GM18526 (cell line): ENCODE data around the gene TBC1D5.

Experiments
- POLR2A ChIP-seq: IDR thresholded peaks from 3 replicates; pipeline ENCODE4 v1.6.1; 2011; ENCODE audit not compliant: insufficient read length; ENCODE audit errors: extremely low read depth

The TBC1D5 gene

DNA sequence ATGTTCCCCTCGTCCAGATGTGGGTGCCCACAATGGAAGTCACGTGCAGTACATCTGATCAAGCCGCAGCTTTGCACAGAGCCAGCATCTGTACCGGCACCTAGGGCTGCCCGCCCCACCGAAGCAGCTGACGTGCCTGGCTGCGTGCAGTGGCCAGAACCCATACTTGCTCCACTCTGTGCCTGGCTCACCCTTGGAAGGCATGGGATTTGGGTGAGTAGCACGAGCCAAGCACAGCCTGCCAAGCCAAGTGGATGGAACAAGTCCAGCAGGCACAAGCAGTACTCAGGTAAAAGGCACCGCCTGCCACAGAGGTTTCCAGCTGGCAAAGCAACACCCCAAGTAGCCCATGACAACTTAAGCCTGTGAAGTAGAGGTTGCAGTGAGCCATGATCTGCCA is 261.3 kb downstream of the TBC1D5 start:
- no peak for TF ChIP-seq POLR2A

DNA sequence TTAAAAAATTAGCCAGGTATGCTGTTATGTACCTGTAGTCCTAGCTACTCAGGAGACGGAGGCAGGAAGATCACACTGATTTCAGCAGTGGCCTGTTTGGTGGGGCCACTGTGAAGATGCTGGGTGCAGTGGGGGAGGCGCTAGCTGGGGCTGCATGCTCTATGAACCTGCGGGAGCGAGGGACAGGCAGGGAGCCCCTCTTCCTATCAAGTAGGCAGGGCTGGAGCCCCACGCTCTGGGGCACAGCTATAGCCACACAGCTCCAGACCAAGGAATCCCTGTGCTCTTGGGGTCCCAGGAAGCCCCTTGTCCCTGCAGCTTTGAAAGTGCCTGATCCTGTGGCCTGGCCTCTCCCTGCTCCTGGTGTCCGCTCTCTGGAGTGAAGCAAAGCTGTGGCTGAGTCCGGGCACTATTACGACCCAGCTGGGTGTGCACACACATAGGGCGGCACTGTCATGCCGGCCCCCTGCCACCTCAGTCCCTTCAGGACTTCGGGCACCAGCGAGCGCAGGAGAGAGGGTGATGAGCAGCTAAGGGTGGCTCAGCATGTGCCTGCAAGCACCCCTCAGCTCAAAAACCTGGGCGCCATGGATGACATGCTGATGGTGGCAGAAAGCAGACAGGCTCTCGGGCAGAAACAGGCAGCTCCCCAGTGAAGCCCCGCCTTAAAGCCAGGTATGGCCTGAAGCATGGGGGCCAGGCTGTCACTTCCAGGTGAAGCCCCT is 262.6 kb downstream of the TBC1D5 start:
- no peak for TF ChIP-seq POLR2A

DNA sequence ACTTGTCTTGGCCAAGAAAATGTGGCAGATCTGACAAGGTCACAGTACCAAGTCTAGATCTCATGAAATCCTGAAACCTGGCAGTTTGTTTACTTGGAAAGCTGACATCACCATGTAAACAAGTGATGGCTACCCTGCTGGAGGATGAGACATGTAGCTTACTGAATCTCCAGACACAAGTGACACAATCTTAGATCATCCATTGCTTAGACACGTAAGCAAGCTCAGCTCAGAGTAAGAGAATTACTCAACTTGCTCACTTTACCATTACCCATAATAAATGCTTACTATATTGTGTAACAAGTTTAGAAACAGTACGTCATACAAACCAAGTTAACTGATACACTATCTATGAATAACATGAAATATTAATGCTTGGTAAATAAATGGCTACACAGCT is 263.8 kb downstream of the TBC1D5 start:
- no peak for TF ChIP-seq POLR2A

DNA sequence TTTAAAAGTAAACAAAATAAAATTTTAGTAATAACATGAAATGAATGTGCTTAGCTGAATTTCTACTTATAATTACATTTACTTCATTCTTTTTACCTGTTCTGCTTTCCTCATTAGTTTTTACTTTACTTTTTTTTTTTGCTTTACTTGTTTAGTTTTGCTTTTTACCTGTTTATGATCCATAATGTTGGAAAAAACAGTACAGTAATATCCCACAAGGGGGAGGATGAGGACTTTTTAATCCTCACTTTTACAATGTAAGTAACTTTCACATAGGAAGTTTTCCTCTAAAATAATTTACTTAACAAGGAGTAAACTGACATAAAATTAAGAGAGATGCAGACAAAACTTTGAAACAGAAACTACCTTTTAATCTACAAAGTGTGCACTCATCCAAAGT is 268.7 kb downstream of the TBC1D5 start:
- TF ChIP-seq POLR2A = no peak

DNA sequence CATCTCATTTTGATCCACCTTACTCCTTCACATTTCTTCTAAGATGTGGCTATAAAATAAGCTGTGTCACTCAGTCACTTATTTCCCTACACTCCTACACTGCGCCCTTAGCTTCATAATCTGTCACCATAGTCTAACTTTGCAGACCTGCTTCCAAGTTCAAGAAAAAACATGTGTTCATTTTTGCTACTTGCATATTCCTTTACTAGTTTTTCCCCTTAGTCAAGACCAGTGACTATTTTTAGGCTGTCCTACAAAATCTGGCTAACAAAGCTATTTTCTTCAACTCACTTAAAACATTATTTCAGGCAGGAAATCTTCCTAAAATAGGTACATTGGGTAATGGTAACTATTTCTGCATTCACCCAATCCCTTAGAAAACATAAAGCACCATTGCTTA is 272.5 kb downstream of the TBC1D5 start:
- TF ChIP-seq POLR2A = no peak

DNA sequence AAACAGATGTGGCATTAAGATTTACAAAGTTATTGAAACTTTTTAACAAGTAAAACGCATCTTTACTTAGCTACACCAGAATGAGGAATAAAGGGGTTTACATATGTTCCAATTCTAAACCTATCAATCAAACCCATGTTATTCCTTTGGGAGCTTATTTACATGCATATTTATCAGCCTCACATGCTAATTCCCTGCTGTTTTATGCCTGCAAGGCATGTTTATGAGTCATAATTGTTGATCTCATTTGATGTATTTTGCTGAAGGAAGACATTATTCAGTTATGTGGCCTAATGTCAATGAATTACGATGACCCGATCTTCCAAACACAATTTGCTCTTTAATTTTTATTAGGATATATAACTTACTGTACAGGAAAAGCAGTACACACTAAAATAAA is 272.9 kb downstream of the TBC1D5 start:
- TF ChIP-seq POLR2A = no peak

DNA sequence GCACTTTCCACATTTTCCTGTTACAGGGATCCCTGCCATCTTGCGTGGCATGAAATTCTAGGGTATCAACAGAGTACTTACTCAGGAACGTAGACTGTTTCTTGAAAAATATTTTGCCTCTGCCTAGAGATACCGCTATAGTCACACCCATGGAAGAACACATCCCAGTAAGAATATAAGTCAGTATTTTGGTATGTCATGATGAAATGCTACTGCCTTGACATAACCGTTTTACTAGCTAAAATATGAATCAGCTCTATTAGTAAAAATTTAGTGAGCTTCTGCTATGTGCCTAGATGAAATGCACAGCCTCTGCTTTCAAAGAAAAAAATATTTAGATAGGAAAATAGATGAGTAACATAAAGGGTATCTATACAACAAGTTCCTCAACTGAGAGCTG is 276.4 kb downstream of the TBC1D5 start:
- TF ChIP-seq POLR2A = no peak

DNA sequence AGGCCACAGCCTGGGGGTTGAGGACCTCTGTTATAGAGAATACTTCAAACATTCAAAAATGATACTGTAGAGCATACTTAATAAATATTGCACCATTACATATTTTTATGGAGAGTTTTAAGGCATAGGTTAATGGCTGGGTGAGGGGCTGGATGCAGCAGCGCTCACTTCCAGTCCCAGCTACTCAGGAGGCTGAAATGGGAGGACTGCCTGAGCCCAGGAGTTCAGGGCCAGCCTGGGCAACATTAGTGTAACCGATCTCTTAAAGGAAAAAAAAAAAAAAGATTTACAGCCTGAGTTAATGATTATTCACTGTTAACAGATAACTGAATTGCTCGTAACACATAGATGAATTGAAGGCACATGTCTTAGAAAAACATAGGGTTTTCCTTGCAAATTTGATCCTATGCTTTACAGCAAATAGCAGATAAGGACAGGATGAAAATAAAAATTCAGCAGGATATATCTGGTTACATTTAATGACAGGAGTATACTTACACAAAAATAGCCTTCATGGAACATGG is 282.9 kb downstream of the TBC1D5 start:
- TF ChIP-seq POLR2A = no peak

DNA sequence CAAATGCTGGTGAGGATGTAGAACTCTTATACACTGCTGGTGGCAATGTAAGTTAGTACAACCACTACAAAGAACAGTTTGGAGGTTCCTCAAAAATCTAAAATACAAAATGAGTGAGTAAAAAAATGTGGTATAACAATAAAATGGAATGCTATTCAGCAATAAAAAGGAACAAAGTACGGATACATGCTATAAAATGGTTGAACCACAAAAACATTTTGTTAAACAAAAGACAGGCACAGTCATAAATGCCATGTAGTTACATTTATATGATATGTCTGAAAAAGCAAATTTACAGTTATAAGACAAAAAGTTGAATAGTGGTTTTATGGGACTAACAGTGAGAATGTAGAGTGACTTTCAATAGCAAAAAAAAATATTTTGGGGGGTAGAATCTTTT is 285.8 kb downstream of the TBC1D5 start:
- no peak for TF ChIP-seq POLR2A

DNA sequence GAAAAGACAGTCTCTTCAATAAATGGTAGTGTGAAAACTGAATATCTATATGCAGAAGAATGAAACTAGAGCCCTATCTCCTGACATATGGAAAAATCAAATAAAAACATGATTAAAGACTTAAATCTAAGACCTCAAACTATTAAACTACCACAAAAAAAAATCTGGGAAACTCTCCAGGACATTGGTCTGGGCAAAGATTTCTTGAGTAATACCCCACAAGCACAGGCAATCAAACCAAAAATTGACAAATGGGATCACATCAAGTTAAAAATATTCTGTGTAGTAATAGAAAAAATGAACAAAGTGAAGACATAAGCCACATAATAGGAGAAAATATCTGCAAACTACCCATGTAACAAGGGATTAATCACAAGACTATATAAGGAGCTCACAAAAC is 286.4 kb downstream of the TBC1D5 start:
- no peak for TF ChIP-seq POLR2A

DNA sequence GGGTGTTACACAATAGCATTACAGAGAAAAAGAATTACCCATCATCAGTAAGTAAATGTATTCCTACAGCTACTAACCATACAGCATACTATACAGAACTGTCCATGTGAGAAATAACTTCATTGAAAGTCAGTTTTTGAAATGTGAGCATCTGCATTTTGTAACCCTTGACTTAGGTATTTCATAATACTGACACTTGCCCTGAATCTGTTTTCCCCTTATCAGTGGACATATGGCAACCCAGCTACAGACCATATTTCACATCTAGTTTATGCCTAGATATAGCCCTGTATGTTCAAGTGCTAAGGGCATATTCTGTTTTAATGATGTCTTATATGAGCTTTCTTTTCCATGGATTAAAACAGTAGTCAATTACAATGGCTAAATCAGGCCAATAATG is 297.6 kb downstream of the TBC1D5 start:
- no peak for TF ChIP-seq POLR2A

DNA sequence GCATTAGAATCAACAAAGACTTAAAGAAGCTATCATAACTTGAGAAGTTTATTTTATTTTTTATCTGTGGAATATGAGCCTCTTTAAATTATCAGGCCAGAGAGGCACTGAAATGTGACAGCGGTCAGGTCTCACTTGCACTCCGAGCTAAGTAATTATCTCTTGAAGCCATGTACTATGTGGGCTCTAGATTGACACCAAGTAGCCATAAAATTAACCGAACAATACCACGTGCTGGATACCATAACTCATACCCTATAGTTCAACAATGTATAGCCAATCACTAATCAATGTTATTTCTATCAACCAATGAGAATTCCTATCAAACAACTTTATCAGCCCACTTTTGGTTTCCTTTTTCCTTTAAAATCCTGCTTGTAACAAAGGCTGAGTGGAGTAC is 299.3 kb downstream of the TBC1D5 start:
- TF ChIP-seq POLR2A = no peak

DNA sequence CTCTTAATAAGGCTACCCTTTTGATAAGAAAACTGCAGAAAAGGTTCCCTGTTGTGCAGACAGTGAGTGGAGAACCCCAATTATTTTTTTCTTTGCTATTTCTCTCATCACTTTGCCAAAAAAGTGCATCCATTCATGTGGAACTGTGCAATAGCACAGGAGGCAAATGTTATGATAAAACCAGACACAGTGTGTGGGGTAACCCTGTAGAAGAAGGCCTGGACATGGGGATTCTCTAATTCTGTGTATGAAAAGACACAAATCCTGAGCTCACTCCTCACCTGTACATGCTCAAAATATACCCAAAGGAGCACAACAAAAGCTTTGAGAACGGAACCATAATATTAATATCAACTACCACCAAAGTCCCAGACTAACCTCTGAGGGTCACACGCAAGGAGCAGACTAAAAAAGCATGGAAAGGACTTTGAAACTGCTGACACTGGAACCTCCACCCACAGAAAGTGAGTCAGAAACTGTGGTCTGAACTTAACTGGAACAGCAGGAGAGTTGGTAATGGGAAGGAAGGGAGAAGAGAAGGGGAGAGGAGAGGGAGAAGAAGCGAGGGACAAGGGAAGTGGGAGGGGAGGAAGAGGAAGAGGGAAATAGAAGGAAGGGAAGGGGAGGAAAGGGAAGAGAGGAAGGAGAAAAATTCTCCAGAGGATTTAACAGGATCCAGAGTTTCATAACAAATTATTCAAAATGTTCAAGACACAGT is 299.9 kb downstream of the TBC1D5 start:
- TF ChIP-seq POLR2A = no peak

DNA sequence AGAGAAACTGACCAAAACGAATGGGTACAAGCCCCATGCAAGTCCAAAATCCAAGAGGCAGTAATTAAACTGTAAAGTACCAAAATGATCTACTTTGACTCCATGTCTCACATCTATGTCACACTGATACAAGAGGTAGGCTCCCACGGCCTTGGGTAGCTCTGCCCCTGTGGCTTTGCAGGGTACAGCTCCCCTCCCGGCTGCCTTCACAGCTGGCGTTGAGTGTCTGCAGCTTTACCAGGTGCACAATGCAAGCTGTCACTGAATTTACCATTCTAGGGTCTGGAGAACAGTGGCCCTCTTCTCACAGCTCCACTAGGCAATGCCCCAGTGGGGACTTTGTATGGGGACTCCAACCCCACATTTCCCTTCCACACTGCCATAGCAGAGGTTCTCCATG is 308.6 kb downstream of the TBC1D5 start:
- no peak for TF ChIP-seq POLR2A

DNA sequence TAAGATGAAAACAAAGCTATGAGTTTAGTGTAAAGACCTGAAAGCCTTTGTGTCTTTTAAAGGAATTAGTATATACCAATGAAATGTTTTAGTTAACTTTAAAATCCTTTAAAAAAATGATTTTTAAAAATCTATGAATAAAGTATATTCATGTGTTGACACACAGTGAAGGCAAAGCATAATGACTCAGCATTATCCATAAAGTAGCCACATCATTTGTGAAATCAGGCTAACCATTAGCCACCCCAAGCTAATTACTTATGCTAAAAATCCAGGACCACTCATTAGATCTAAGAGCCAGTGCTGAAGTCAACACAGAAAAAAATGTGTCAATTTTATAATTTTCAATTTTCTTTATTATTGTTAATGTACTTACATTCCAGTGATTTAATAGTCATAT is 310.2 kb downstream of the TBC1D5 start:
- TF ChIP-seq POLR2A = no peak

DNA sequence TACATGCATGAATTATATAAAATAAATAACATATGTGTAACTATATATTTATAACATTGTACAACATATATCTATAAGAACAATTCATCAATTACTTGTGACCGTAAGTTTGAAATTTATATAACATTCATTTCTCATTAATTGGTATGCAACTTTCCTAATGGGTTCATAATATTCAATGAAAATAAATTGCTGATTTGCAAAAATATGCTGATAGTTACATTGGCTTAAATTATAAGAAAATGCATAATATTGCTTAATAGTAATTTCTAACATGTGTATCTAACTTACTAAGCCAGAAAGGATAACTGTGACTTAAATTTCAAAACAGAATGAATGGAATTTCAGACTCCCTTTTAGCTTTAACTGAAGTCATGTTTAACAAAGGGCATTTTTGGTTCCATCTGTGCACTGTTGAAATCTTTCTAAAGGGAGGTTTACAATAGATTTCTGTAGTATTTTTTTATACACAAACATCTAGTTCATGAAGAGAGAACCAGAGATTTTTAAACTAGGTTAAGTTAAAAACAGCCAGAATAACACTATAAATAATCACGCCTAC is 310.9 kb downstream of the TBC1D5 start:
- TF ChIP-seq POLR2A = no peak
